ENCODE results near the gene CDK8. TPM values are rescaled to one million over a fixed set of nuclear protein-coding genes. Genes with fewer than 3 reads are reported as not detected.
A peak's percentile ranks its signal among the peaks of the same experiment; 100 is the strongest.
"Not testable (repeated sequence)": the region's sequence is repeated elsewhere in the genome, so short reads cannot be mapped to it uniquely, and the experiment has no call there.

CDK8 gene
- polyA plus RNA-seq, 1 donor from 2014 or later, result 3.3 TPM

DNA sequence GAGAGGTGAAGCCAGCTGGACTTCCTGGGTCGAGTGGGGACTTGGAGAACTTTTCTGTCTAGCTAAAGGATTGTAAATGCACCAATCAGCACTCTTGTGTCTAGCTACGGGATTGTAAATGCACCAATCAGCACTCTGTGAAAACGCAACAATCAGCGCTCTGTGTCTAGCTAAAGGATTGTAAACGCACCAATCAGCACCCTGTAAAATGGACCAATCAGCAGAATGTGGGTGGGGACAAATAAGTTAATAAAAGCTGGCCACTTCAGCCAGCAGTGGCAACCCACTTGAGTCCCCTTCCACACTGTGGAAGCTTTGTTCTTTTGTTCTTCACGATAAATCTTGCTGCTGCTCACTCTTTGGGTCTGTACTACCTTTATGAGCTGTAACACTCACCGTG, 58.1 kb downstream of the CDK8 start:
- not testable (repeated sequence) for H3K36me3 Mint-ChIP-seq, H3K27ac Mint-ChIP-seq, H3K27me3 Mint-ChIP-seq, H3K4me3 Mint-ChIP-seq, H3K9me3 Mint-ChIP-seq
- peaks cover 20 to 35% (median 21%) of the 10 kb centered on the region in 3 donors for H3K4me1 Mint-ChIP-seq

DNA sequence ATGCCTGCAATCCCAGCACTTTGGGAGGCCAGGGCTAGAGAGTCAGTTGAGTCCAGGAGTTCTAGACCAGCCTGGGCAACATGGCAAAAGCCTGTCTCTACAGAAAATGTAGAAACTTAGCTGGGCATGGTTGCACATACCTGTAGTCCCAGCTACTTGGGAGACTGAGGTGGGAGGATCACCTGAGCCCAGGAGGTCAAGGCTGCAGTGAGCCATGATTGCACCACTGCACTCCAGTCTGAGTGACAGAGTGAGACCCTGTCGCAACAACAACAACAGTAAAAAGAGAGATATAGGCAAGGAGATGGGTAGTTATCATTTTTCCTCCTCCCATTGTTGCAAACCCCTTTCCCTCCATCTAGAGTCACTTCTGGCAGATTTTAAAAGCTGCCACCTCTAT, 62.2 kb downstream of the CDK8 start:
- not testable (repeated sequence) for H3K9me3 Mint-ChIP-seq, H3K4me3 Mint-ChIP-seq, H3K36me3 Mint-ChIP-seq, H3K27me3 Mint-ChIP-seq, H3K27ac Mint-ChIP-seq
- H3K4me1 Mint-ChIP-seq, result peaks cover 12 to 14% (median 13%) of the 10 kb centered on the region in 3 donors

DNA sequence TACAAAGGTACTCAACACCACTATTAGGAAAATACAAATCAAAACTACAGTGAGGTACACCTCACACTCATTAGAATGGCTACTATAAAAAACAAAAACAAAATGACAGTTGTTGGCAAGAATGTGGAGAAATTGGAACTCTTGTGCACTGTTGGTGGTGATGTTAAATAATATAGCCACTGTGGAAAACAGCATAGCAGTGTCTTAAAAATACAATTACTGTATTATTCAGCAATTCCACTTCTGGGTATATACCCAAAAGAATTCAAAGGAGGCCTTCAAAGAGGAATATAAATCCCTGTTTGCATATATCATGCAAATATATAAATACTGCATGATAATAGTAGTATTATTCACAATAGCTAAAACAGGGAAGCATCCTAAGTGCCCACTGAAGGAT, 66.8 kb downstream of the CDK8 start:
- Mint-ChIP-seq H3K27ac (no peak overlapping the region), H3K9me3 (no peaks in the 10 kb centered on the region), H3K4me3 (no peak overlapping the region), H3K27me3 (no peaks in the 10 kb centered on the region), H3K36me3 (peaks cover 5% of the 10 kb centered on the region), H3K4me1 (peaks cover 19 to 35% (median 30%) of the 10 kb centered on the region in 3 donors)

DNA sequence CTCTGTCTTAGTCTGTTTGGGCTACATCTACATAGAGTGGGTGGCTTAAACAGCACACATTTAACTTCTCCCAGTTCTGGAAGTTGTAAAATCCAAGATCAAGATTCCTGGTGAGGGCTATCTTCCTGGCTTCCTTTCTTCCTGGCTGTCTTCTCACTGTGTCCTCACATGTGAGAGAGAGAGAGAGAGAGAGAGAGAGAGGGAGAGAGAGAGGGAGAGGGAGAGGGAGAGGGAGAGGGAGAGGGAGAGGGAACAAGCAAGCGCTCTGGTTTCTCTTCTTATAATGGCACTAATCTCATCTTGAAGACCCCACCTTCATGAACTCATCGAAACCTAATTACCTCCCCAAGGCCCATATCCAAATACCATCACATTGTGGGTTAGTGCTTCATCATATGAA, 69.2 kb downstream of the CDK8 start:
- H3K27ac Mint-ChIP-seq, result peak overlapping the region in 1 of 3 donors; percentile 17
- H3K36me3 Mint-ChIP-seq, result peaks cover 4% of the 10 kb centered on the region
- H3K4me3 Mint-ChIP-seq, result peak overlapping the region in 1 of 4 donors; percentile 3
- H3K4me1 Mint-ChIP-seq, result peaks cover 31 to 37% (median 32%) of the 10 kb centered on the region in 3 donors
- no peaks in the 10 kb centered on the region for H3K27me3 Mint-ChIP-seq
- H3K9me3 Mint-ChIP-seq, result peaks cover 0 to 2% (median 0%) of the 10 kb centered on the region in 3 donors

DNA sequence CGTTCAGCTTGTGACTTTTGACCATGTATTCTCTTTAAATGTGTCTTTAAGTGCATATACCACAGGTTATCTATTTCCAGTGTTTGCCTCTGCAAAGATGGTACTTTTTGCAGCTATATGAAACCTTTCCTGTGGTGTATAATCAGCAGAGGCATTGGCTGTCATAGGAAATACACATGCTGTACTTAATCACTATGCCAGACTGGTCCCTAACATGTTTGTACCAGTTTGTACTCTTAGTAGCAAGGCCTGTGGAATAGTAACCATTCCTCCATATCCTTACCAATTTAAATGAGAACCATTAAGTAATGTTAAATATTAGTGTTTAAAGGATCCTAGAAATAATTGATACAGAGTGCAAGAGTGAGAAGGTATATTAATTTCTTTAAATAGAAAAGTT, 69.8 kb downstream of the CDK8 start:
- H3K4me3 Mint-ChIP-seq, result no peak overlapping the region
- peak overlapping the region in 1 of 3 donors; percentile 5 for H3K27ac Mint-ChIP-seq
- H3K27me3 Mint-ChIP-seq, result no peaks in the 10 kb centered on the region
- H3K4me1 Mint-ChIP-seq, result peaks cover 31 to 35% (median 33%) of the 10 kb centered on the region in 3 donors
- peaks cover 4% of the 10 kb centered on the region for H3K36me3 Mint-ChIP-seq
- H3K9me3 Mint-ChIP-seq, result peaks cover 0 to 8% (median 0%) of the 10 kb centered on the region in 3 donors

DNA sequence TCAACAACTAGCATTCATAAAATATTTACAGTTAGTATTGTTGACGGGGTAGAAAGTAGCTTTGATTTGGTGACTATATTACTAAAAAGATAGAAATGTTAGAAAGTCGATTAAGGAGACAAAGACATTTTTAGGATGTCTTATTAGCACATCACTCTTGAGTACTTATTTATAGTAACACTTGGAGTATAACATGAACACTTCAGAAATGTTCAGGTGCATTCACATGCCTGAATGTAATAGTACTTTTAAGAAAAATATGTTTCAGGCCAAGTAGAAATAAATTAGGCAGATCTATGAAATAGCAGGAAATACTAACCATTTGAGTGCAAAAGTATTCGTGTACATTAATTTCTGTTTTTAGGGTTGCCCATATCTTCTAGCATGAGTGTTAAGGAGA, 70.4 kb downstream of the CDK8 start:
- Mint-ChIP-seq H3K27me3 (no peaks in the 10 kb centered on the region), H3K36me3 (peaks cover 4% of the 10 kb centered on the region), H3K4me3 (no peak overlapping the region), H3K9me3 (peaks cover 0 to 11% (median 0%) of the 10 kb centered on the region in 3 donors), H3K4me1 (peaks cover 32 to 34% (median 33%) of the 10 kb centered on the region in 3 donors), H3K27ac (peak overlapping the region in 1 of 3 donors; percentile 5)

DNA sequence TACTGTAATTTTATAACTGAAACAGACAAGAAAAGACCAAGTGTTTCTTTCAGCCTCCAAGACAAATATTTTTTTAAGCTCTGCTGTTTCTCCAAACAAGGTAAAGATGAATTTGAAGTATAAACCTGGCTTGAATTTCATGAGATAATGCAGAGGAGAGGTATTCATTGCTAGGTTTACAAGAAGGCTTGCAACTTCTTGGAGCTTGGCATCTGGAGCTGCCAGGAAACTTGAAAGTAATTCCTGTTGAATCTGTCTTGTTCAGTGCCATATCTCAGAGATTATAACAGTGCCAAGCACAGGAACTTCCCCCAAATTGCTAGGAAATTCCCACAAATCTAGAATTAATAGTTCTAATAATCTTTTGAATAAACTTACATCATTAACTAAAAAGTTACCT, 70.9 kb downstream of the CDK8 start:
- Mint-ChIP-seq H3K27ac (no peak overlapping the region), H3K36me3 (peaks cover 7% of the 10 kb centered on the region), H3K4me1 (peaks cover 34 to 36% (median 35%) of the 10 kb centered on the region in 3 donors), H3K9me3 (peaks cover 0 to 11% (median 0%) of the 10 kb centered on the region in 3 donors), H3K4me3 (peak overlapping the region in 1 of 4 donors; percentile 34), H3K27me3 (no peaks in the 10 kb centered on the region)

DNA sequence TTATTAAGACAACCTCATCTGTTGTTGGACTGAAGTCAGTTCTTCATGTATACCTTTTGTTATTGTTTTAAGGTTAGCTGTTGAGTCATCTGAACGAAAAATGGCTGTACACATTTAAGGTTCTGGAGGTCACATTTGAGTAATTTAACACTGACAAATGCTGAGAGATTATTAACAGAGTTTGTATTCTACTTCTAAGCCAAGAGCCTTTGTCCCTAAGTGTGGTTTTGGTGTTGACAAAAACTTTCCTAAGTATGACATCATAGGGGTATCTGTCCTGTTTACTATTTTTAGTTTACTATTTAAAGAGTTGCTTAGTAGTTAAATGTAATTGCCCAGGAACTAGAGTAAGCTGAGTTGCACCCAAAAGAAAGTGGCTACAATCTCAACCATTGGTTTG, 71.9 kb downstream of the CDK8 start:
- no peak overlapping the region for H3K27ac Mint-ChIP-seq

DNA sequence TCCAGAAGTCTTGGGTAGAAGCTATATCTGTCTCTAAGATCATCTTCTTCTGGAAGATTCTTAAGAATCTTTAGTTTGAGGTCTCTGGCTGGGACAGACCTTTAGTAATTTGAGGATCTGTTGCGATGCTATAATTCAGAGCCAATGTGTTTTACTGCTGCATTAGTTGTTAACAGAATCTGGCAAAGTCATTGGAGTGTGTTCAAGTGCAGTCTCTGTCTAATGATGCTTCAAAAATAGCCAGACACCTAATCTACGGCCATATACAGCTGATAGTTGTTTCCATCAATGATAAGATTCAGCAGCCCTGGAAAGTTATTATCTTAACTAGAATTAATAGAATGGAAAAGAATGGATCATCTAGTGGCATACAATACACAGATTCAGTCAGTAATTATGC, 72.6 kb downstream of the CDK8 start:
- no peak overlapping the region for H3K27ac Mint-ChIP-seq
- H3K36me3 Mint-ChIP-seq, result peaks cover 8% of the 10 kb centered on the region
- no peaks in the 10 kb centered on the region for H3K27me3 Mint-ChIP-seq
- H3K9me3 Mint-ChIP-seq, result peaks cover 0 to 11% (median 2%) of the 10 kb centered on the region in 3 donors
- H3K4me3 Mint-ChIP-seq, result peak overlapping the region in 1 of 4 donors; percentile 0
- H3K4me1 Mint-ChIP-seq, result peaks cover 41 to 44% (median 43%) of the 10 kb centered on the region in 3 donors

More for the DNA sequence above, 71.9 kb downstream of the CDK8 start:
- no peak overlapping the region for H3K4me3 Mint-ChIP-seq
- H3K27me3 Mint-ChIP-seq, result no peaks in the 10 kb centered on the region
- H3K9me3 Mint-ChIP-seq, result peaks cover 0 to 11% (median 2%) of the 10 kb centered on the region in 3 donors
- peaks cover 35 to 44% (median 41%) of the 10 kb centered on the region in 3 donors for H3K4me1 Mint-ChIP-seq
- H3K36me3 Mint-ChIP-seq, result peaks cover 8% of the 10 kb centered on the region

DNA sequence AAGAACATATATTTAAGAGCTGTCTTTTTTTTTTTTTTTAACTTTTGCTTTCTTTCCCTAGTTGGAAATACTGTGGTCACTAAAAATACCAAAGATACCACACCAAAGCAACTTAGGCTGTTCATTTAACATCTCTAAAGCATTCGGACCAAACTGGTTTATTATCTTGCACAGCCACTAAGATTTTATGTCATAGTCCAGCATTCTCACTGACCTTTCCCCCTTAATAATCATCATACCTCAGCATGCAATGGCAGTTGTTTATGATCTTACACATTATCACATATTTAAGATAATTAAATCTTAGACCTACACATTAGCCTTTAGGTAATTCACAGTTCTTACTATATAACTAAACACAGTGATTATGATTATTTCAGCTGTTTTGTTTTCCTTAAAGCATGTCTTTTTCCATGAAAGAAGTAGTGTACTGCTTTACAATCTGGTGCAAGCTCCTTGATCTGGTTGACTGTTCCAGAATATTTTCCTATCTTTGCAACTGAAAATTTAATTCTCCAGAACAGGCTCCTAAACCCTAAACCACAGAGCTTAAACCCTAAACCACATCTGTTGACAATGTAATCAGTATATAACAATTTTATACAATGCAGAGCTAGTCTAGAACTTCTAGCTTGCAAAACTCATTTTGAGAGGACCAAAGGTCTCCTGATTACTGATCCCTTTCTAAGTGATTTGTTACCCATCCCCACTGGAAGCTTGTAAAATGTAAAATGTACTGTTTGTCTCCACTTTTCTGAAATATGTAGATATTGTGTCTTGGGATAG, 74.2 kb downstream of the CDK8 start:
- Mint-ChIP-seq H3K4me1 (peaks cover 41 to 47% (median 41%) of the 10 kb centered on the region in 3 donors), H3K4me3 (no peak overlapping the region), H3K9me3 (peaks cover 0 to 11% (median 2%) of the 10 kb centered on the region in 3 donors)

DNA sequence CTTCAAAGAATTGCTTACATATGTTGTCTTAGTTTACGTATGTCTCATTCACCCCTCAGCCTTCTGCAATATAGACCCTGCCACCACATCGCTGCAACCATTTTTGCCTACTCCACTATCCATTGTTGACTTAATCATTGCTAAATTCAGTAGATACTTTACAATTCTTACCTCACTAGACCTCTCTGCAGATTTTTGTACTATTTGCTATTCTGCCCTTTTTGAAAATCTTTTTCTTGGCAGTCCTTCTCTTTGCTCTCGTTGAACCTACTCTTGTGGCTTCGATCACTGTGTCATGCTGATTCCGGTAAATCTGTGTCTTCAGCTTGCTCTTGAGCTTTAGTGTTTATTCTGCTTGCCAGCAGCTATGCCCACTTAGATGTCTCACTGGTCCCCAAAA, 81.2 kb downstream of the CDK8 start:
- peaks cover 20 to 30% (median 21%) of the 10 kb centered on the region in 3 donors for H3K4me1 Mint-ChIP-seq
- peaks cover 7% of the 10 kb centered on the region for H3K36me3 Mint-ChIP-seq
- no peaks in the 10 kb centered on the region for H3K27me3 Mint-ChIP-seq
- H3K9me3 Mint-ChIP-seq, result peaks cover 0 to 2% (median 0%) of the 10 kb centered on the region in 3 donors
- H3K27ac Mint-ChIP-seq, result peak overlapping the region in 1 of 3 donors; percentile 43
- no peak overlapping the region for H3K4me3 Mint-ChIP-seq

More for the DNA sequence above, 74.2 kb downstream of the CDK8 start:
- H3K27me3 Mint-ChIP-seq, result no peaks in the 10 kb centered on the region
- H3K27ac Mint-ChIP-seq, result peak overlapping the region in 1 of 3 donors; percentile 2
- peaks cover 8% of the 10 kb centered on the region for H3K36me3 Mint-ChIP-seq

DNA sequence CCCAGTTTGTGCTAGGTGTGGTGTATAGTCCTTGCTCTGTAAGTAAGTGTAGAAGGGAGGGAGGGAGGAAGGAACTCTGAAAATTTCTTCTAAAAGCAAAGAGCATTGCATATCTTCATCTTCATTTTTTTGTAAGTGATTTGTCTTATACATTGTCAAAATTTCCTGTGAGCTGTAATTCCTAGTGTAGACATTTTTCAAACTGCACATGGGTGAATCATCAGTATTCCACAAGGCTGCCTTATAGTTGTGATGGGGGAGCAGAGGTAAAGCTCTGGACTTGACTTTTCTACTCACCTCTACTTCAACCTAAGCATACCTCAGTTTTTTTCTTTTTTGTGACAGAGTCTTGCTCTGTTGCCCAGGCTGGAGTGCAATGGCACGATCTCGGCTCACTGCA, 86.9 kb downstream of the CDK8 start:
- Mint-ChIP-seq H3K27me3 (no peaks in the 10 kb centered on the region), H3K9me3 (no peaks in the 10 kb centered on the region), H3K4me3 (no peak overlapping the region), H3K36me3 (peaks cover 9% of the 10 kb centered on the region), H3K4me1 (peaks cover 0 to 5% (median 0%) of the 10 kb centered on the region in 3 donors), H3K27ac (no peak overlapping the region)

DNA sequence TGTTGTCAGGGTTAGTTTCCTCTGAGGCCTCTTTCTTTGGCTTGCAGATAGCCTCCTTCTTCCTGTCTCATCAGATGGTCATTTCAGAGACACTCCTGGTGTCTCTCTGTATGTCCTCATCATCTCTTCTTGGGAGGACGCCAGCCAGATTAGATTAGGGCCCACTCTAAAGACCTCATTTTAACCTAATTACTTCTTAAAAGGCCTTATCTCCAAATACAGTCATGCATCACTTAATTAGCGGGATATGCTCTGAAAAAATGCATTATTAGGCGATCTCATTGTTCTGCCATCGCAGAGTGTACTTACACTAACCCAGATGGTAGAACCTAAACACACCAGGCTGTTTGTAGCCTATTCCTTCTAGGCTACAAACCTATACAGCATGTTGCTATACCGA, 89.0 kb downstream of the CDK8 start:
- H3K4me1 Mint-ChIP-seq, result peaks cover 0 to 2% (median 0%) of the 10 kb centered on the region in 3 donors
- H3K9me3 Mint-ChIP-seq, result no peaks in the 10 kb centered on the region
- peaks cover 14% of the 10 kb centered on the region for H3K36me3 Mint-ChIP-seq
- H3K4me3 Mint-ChIP-seq, result no peak overlapping the region
- H3K27me3 Mint-ChIP-seq, result no peaks in the 10 kb centered on the region
- no peak overlapping the region for H3K27ac Mint-ChIP-seq

DNA sequence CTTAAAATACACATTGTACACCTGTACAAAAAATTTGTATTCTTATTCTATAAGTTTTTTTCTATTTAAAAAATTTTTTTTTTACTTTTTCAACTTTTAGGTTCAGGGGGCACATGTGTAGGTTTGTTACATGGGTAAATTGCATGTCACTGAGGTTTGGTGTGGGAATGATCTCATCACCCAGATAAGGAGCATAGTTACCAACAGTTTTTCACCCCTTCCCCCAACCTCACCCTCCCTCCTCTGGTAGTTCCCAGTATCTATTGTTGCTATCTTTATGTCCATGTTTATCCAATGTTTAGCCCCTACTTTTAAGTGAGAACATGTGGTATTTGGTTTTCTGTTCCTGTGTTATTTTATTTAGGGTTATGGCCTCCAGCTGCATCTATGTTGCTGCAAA, 89.9 kb downstream of the CDK8 start:
- Mint-ChIP-seq H3K27me3 (no peaks in the 10 kb centered on the region), H3K4me3 (no peak overlapping the region), H3K9me3 (no peaks in the 10 kb centered on the region), H3K36me3 (peaks cover 16% of the 10 kb centered on the region), H3K4me1 (no peaks in the 10 kb centered on the region), H3K27ac (no peak overlapping the region)

DNA sequence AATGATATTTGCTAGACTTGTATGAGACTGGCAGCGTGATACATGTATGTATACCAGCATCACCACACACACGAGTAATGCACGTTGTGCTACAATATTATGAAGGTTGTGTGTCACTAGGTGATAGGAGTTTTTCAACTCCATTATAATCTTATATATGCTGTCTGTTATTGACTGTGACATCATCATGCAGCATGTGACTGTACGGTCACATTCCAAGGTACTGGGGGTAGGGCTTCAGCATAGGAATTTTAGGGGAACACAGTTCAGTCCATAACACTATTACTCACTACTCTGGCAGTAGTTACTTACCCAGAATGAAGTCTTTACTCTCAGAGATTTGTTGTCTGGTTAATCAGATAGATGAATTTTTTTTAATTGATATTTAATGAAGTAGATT, 91.1 kb downstream of the CDK8 start:
- no peaks in the 10 kb centered on the region for H3K27me3 Mint-ChIP-seq
- H3K9me3 Mint-ChIP-seq, result no peaks in the 10 kb centered on the region
- H3K4me3 Mint-ChIP-seq, result no peak overlapping the region
- H3K27ac Mint-ChIP-seq, result no peak overlapping the region
- peaks cover 20% of the 10 kb centered on the region for H3K36me3 Mint-ChIP-seq
- H3K4me1 Mint-ChIP-seq, result no peaks in the 10 kb centered on the region

DNA sequence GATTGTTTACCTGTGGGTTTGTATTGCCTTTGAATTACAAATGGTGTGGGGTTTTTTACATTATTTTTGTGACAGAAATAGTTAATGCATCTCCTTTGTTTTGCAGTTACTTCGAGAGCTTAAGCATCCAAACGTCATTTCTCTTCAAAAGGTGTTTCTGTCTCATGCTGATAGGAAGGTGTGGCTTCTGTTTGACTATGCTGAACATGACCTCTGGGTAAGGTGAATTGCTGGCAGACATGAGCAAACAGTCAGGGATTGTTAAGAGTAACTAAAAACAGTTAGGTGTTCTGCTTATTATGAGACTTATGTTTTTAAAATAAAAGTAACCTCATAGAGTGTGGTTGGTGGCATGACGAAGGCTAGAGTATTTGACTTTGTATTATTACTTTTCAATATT, 95.0 kb downstream of the CDK8 start:
- no peak overlapping the region for H3K4me3 Mint-ChIP-seq
- peaks cover 19% of the 10 kb centered on the region for H3K36me3 Mint-ChIP-seq
- no peaks in the 10 kb centered on the region for H3K27me3 Mint-ChIP-seq
- H3K9me3 Mint-ChIP-seq, result no peaks in the 10 kb centered on the region
- no peak overlapping the region for H3K27ac Mint-ChIP-seq
- no peaks in the 10 kb centered on the region for H3K4me1 Mint-ChIP-seq

All from IgD-negative memory B cell (primary cell).